ENCODE results near the gene MEIOB.
A peak's percentile ranks its signal among the peaks of the same experiment; 100 is the strongest.

MEIOB gene

DNA sequence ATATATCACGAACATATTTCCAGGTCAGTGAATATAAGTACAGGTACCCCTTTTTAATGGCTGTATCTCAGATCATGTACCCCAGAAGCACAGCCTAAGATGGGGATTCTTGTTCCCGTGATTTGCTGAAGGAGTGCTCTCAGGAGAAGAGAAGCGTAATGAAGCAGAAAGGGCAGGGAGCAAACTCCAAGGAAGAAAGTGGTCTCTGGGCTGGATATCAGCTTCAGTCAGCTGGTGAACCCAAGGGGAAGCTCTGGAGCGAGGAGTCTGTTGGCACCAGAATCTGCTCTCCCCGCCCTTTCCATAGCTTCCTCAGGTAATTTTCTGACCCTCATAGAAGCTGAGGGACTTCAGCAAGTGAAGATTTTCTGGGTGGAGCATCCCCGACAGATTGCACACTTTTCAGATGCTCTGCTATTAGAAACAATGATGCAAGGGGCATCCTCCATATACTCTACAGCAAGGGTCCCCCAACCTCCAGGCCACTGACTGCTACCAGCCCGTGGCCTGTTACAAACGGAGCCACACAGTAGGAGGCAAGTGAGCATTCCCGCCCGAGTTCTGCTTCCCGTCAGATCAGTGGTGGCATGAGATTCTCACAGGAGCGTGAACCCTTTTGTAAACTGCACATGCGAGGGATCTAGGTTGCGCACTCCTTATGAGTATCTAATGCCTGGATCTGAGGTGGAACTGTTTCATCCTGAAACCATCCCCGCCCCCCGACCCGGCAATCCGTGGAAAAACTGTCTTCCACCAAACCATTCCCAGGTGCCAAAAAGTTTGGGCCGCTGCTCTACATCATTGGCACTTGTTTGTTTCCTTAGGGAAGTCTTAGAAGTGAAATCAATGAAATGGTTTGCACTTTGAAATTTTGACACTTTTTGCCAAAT lies 40.5 kb downstream of the MEIOB start:
- DNase-seq (ENCODE audit: low spot score), result no peak

DNA sequence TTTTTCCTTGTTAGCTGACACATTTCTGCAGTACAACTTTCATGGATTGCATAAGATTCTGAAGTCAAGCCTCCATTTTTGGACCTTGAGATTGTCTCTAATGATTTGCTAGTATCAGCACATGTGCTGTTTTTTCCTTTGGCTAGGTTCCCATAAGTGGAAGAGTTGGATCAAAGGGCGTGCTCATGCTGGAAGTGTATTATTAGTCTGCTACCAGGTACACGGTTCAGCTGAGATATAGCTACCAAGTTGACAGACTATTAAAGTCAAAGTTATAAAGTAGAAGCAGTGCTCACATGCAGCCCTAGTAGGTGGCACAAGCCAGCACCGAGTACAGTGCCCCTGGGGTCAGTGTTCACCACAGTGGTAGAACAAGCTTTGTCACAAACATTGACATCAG lies 41.8 kb downstream of the MEIOB start:
- no peak for DNase-seq (ENCODE audit: low spot score)

DNA sequence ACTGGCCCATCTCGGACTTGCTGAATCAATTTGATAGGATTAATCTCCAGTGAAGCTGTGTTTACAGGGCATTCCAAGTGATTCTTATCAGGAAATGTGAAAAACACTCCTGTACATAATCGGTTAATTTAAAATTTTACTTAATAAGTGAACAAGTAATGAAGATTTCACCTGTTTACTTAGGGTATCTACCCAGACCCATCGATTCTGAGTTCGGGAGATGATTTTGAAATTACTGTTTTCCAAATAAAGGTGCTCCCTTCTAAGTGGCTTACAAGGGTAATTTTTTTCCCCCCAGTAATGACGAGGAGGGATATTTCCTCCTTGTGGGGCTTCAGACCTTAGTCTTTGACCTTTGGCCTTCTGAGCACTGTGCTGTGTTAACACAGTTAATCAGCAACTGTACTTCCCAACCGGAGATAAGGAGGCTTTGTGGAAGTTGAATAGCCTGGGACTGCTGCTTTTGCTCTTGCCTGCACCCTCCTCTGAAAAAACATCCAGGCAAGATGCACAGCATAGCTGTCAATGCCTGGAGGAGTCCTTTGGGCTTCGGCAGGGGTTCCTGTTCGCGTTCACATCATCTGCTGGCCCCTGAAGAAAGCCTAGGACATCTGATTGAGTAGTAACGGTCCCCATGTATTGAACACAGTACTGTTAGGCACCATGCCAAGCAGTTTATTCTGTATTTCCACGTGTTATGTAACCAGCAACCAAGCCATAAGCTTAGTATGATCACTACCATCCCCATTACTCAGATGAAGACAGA lies 43.1 kb downstream of the MEIOB start:
- DNase-seq (ENCODE audit: low spot score), result no peak

DNA sequence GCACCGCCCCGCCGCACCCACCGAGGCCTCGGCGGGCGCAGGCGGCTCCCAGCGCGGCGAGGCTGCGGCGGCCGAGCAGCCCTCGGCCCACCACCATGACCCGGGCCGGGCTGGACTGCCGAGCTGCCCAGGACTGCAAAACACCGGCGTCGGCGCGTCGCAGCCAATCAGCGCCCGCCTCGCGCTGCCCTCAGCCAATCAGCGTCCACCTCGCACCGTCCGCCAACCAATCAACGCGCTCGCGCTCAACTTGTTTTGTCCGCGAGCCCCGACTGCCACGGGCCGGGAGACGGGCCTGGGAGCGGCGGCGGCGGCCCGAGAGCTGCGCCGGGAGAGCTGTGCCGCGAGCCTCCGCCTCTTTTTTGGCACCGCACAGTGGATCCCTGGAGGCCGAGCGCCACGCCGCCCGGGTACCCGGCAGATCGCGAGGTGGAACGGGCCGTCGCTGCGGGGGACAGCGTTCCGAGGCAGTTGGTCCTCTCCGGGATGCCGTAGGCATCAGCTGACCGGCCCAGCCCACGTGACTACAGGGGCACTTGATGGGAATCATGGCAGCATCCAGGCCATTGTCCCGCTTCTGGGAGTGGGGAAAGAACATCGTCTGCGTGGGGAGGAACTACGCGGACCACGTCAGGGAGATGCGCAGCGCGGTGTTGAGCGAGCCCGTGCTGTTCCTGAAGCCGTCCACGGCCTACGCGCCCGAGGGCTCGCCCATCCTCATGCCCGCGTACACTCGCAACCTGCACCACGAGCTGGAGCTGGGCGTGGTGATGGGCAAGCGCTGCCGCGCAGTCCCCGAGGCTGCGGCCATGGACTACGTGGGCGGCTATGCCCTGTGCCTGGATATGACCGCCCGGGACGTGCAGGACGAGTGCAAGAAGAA lies 45.0 kb downstream of the MEIOB start, which contains the start of the genes FAHD1 and HAGH:
Gene FAHD1 (plus strand): TSS at position 516 of the 883 bp plus-strand sequence. CDS start 33 bp downstream, at position 549.
Gene HAGH (minus strand): TSS at position 135 of the 883 bp plus-strand sequence. CDS start 38 bp downstream, at position 97.
- peak; percentile 93 for DNase-seq (ENCODE audit: low spot score)

DNA sequence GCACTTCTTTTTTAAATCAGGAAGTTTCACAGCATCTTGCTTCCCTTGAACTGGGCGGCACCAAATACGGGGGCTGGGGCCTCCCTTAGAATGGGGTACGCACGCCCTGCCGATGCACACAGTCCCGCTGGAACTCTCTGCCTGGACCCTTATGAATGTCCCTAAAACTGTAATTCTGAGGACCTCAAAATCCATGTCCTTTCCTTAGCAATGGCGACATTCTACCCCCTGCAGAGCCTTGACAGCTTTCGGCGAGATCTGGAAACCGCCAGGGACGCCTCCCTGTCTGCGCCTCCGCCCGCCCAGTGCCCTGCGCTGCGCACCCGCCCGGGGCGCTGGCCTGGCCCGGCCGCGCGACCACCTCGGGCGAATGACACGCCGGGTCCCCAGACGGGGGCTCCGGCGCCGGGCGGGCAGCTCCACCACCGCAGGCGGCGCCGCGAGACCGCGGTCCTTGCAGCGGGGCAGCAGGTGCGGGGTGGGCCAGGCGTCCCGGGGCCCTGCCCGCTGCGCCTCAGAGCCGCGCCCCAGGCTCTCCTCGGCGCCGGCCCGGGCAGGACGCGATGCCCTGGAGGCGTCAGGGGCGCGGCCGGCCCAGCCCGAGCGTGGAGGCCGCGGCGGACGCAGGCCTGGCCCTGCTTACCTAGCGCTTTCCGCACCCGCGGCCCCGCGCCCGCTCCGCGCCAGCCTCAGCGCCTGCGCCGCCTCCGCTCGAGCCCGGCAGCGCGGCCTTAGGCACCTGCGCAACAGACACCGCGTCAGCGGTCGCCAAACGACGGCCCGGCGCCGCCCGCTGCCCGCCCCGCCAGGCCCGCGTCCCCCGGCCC lies 45.9 kb downstream of the MEIOB start:
- DNase-seq (ENCODE audit: low spot score), result peak; percentile 62

DNA sequence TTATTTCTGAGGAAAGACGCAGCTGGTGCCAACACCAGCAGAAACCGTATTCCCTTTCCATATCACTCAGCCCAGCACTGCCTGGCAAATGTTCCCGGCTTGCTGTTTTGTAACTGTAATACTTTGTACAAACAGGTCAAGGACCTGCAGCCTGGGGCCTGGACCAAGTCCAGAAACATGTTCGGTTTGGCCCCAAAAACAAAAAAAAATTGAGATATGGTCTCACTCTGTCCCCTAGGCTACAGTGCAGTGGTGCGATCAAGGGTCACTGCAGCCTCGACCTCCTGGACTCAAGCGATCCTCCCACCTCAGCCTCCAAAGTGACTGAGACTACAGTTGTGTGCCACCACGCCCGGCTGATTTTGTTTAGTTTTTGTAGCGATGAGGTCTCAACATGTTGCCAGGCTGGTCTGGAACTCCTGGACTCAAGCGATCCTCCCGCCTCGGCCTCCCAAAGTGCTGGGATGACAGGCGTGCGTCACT lies 46.5 kb downstream of the MEIOB start:
- DNase-seq (ENCODE audit: low spot score), result no peak

DNA sequence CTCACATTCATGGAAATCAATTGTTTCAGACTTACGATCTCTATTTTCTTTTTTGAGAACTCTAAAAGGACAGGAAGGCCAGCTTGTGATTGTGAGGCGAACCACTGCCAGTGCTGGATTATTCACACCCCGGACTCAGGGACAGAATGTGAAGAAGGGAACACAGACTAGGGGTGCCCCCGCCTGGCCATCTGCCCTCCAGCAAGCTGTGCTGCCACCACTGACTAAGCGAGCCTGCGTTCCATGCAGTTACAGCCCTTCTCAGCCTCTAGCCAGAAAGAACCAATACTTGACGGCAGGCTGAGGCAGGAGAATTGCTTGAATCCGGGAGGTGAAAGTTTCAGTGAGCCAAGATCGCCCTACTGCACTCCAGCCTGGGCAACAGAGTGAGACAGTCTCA lies 48.1 kb downstream of the MEIOB start:
- no peak for DNase-seq (ENCODE audit: low spot score)

DNA sequence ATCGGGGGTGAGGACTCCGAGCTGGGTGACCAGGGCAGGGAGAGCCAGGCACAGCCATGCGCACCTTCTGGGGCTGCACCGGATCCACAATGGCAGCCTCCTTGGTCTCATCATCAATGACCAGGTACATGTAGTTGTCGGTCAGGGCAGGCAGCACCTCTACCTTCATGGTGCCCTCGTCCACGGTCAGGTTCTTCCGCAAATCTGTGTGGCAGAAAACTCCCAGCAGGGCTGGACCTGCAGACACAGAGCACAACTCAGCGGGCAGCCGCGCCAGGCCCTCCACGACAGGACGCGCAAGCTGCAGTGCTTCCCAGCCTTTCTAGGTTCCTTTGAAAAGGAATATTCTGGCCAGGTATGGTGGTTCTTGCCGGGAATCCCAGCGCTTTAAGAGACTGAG lies 49.2 kb downstream of the MEIOB start:
- DNase-seq (ENCODE audit: low spot score), result no peak

DNA sequence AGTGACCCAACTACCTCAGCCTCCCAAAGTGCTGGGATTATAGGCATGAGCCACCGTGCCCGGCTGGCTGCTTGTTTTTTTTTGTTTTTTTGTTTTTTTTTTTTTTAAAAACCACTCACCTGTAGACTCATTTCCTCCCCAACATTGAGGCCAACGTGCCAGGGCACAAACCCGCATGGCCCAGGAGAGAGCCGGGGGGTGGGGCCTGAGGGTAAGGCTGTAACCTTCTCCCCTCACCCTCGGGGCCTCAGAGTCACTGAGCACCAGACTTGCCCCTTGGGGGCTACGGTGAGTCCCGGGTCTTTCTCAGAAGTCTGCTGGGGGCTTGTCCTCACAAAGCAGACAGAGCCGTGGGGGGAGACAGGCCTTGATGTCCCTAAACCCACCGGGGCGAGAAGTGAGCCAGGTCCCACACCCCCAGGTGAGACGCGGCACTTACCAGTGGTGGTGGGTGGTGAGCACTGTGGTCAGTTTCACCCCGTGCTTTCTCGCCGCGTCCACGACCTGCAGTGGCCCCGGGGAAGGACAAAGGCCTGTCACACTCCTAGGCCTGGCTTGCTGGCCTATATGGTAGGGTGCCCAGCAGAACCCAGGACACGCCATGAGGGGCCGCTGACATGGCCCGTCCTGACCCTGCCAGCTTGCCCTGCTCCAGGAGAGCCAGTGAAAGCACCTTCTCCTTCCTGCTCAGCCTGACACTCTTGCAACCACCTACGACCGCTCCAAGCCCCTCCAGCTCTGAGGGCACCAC lies 49.9 kb downstream of the MEIOB start:
- DNase-seq (ENCODE audit: low spot score), result no peak

DNA sequence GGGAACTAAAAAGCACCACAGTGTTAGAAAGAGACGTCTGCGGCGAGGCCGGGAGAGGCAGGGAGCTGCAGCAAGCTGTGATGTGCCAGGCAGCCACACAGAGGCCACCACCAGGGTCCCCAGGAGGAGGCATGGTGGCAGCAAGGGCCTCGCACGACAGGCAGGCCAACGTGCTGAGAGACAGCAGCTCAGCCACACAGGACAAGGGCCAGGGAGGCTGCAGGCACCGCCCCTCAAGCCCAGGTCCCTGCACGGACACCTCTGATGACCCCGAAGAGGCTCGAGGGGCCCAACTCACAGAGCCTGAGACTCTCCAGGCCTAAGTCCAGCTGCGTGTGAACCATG lies 51.0 kb downstream of the MEIOB start:
- no peak for DNase-seq (ENCODE audit: low spot score)

DNA sequence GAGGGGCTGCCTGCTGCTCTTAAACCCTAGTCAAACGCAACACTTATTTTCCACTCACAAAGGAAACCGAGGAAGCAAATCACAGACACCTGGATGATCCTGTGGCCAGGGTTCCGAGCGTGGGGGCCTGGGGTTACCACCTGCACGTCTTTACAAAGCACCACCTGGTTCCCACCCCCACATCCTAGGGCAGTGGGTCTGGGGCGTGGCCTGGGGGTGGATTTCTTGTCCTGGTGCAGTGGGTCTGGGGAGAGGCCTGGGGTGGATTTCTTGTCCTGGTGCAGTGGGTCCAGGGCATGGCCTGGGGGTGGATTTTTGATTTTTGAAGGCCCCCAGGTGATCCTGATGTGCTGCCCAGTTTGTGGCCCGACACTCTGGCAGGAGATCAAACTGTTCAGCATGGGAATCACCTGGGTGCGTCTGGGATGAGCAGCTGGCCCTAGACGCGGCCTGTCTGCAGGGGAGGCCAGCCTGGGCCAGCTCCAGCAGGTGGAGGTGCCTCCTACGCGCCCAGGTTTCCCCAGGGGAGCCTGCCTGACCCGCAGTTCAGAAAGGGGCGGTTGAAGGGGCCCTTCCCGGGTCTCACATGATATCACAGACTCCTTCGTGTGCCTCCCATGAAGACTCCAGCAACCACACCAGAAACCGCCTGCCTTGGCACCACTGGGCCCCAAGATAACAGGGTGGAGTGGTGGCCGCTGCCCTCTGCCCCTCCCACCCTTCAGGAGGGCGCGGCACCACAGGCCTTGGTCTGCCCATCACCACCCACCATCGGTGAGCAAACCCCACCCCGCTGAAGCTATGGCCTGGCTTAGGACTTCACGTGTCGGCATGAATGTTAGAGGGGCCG lies 51.6 kb downstream of the MEIOB start:
- DNase-seq (ENCODE audit: low spot score), result no peak

DNA sequence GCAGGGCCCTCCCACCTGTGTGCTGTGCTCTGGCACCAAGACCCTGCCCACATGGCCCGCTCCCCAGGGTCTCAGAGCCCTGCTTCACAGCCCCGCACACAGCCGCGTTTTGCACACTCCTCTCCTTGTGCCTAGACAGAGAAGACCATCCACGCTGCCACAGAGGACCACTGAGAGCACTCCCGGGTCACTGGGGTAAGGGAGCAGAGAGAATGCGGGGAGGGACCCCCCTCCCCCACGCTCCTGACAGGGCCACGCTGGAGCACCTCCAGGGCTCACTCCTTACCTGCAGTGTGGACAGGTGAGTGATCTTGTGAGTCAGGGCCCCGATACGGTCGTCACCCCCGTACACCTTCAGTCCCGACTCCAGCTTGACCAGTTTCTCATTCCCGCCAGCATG lies 52.4 kb downstream of the MEIOB start:
- no peak for DNase-seq (ENCODE audit: low spot score)

DNA sequence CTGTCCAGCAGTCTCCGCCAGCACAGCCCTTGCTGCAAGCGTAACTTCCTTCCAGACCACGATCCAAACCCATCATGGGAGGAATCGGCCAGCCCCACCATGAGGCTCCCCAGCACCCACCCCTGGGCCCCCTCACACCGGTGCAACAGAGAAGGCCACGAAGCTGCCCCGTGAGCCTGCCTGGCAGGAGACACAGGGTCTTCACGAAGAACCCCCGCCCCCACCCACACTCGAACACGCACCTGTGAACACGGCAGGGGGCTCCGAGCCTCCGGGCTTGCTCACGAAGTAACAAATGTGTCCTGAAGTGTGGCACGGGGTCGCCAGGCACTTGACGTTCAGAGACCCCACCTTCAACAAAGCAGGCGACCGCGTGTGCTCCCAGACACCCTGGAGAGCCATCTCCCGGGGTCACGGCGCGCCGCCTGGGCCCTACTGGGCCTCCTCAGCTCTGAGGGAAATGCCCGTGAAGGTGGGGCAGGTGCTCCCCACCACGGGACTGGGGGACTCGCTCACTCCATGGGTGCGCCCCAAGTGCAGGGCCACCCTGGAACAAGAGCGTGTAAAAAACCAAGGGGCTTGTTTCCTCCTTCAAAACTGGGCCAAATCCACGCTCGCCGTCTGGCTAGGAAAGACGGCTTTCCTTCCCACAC lies 53.0 kb downstream of the MEIOB start:
- DNase-seq (ENCODE audit: low spot score), result no peak

DNA sequence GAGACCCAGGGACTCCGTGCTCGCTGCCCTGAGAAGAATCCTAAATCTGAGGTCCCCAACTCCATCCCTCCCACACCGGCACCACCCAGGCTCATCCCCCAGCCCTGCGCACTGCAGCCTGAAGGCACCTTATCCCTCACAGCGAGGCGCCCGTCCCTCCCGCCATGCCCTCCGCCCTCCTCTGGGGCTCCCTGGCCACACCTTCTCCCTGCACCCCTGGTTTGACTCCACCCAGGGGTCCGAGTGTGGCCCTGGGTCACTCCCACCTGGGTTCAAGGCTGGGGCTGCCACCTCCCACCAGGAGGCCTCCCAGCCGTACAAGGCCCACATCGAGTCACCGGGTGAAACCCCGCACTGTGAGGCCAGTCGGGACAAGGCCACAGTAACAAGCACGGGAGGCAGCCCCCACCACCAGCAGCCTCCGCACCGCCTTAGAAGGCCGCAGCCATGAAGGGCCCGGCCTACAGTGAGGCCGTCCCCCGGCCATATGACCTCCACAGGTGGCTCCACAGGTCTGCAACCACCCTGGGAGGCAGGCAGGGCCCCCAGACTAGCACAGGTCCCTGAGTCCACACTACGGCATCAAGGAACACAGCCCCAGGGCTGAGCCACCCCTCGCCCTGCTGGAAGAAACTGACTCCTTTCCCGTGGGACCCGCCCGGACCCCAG lies 53.6 kb downstream of the MEIOB start:
- DNase-seq (ENCODE audit: low spot score), result no peak

DNA sequence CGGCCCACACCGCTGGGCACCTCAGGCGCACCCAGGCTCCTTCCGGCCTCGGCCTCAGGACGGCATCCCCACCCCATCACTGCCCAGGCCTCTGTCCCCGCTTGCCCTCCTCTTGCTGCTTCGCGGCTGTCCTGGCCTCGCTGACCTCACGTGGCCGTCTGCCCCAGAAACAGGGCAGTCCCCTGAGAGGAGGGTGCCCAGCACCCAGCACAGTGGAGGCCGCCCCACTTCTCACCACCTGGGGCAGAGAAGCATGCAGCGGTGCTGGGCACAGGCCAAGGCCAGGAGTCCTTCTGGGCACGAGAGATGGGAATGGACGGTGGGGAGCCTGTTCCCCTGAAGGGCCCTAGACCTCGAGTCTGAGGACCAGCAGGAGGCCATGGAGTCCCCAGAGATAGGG lies 54.2 kb downstream of the MEIOB start:
- DNase-seq (ENCODE audit: low spot score), result no peak

DNA sequence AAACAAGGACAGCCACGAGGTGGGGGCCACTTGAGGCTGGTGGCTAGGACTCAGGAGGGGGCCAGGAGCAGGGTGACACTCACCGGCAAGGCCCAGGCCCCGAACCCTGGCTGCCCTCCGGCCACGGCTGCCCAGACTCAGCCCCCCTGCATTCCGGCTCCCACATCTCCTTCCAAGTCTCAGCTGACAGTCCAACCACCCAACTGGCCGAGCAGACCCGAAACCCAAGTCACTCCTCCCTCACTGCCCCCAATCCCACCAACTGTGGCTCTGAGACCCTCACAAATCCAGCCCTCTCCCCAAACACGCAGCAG lies 54.7 kb downstream of the MEIOB start:
- no peak for DNase-seq (ENCODE audit: low spot score)

DNA sequence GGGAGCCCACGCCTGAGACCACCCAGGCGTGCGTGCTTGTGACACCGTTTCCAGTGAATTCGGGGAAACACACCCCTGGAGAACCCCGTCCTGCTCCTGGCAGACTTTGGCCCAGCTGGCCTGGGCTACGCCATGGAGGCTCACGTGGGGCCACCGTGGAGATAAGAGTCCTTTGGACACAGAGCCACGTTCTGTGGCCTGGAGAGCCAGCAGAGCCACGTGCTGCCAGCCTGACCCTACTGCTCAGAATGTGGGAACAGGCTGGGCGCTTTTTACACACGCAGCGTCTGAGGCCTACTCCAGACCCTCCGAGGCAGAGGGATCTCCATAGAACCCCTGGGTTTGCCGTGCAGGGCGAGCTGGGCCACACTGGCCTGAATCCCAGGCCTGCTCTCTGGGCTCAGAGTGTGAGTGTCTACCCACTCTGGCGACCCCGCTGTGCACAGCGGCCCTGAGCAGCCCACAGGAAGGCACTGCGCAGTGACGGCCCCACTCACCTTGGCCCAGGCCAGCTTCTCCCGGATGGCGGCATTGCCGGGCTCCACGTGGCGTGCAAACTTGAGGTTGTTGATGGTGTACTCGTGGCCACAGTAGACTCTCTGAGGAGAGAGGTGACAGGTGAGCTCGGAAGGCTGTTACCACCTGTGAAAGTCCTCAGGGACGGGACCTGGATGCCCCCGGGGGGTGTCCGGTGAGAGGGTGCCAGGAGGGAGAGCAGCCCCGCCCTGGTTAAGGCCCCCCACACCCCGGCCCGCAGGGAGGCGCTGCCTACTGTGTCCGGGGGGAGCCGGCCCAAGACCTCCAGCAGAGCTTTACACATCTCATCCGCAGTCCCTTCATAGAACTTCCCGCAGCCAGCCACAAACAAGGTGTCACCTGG lies 55.3 kb downstream of the MEIOB start:
- DNase-seq (ENCODE audit: low spot score), result no peak

DNA sequence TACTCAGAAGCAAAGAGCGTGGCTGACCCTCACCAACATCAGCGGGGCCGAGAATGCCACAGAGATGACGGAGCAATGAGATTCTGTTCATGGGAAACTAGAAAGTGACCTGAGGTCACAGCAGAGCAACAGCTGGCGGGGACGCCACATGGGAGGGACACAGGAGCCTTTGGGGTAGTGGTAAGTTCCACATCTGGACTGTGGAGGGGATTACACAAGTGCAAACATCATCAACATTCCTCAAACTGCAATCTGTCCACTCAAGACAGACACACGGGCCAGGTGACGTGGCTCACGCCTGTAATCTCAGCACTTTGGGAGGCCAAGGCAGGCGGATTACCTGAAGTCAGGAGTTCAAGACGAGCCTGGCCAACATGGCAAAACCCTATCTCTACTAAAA lies 56.5 kb downstream of the MEIOB start:
- DNase-seq (ENCODE audit: low spot score), result no peak
